GM18867 (cell line): ENCODE measurements around the gene PRR5L.
A peak's percentile ranks its signal among the peaks of the same experiment; 100 is the strongest.

Source experiments
- ATAC-seq: cut with Tn5 transposase; IDR thresholded peaks from one replicate; pipeline ENCODE4 v1.9.1; 2021; ENCODE audit warnings: mild to moderate bottlenecking, moderate library complexity; ENCODE audit not compliant: unreplicated experiment

Gene PRR5L

DNA sequence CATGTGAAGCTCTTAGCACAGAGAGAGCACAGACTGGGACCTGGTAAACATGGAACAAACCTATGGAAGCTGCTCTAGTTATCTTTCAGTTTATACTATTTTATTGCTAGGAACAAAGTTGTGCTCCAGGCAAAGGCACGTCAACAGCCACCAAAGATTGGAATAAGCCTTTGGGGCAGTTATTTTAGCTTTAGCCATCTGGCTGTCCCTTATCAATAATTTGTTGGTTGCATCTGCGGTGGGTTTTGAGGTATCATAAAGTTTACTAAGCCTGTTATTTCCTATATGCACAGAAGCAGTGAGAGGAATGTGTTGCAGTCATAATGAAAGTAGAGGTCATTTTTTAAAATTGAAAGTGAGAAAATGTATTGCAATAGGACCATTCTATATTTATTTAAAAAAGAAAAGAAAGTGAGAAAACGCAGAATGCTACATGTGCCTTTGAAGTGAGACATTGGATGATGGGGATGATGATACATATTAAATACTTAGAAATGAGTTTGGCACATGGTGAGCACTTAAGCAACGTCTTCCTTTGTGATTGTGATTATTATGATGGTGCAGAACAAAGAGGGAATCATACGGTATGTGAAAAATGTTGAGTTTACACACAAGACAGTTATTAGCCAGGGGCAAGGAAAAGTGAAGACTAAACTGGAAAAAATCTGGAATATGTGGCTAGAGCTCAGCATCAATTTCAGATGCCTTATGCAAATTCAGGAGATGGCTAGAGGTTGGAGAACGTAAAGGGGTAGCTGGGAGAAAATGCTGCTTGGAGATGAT lies 58.3 kb downstream of the PRR5L start:
- peak; percentile 90 for ATAC-seq

DNA sequence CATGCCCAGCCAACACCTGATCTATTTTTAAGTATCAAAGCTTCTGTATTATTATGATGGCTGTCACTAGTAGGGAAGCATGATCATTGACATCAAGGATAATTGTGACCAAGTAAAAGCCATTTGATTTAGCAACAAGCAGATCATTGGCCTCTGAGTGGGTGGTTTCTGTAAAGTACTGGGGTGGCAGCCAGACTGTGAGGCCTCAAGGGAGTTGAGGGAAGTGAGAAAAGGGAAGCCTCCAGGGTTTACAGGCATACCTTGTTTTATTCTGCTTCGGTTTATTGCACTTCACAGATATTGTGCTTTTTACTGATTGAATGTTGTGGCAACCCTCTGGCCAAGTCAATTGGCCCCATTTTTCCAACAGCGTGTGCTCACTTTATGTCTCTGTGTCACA lies 60.1 kb downstream of the PRR5L start:
- peak; percentile 55 for ATAC-seq

DNA sequence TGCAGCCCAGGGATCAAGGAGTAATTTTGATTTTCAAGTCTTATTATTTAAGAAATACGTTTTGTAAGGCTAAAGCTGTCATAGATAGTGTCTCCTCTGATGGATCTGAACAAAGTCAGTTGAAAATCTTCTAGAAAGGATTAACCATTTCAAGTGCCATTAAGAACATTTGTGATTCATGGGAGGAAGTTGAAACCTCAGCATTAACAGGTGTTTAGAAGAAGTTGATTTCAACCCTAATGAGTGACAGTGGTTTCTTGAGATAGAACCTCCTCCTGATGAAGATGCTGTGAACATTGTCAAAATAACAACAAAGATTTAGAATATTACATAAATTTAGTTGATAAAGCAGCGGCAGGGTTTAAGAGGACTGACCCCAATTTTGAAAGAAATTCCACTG lies 61.7 kb downstream of the PRR5L start:
- ATAC-seq = no peak

DNA sequence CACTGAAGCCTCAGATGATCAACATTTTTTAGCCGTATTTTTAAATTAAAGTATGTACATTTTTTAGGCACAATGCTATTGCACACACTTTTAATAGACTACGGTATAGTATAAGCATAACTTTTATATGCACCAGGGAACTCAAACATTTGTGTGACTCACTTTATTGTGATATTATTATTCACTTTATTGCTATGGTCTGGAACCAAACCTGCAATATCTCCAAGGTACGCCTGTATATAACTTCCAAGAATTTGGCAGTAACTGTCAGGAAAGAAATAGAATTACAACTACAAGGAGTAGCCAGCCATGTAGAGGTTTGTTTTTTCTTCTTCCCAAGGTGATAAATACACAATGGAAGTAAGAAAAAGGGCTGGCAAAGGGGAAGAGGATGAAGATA lies 62.3 kb downstream of the PRR5L start:
- no peak for ATAC-seq

DNA sequence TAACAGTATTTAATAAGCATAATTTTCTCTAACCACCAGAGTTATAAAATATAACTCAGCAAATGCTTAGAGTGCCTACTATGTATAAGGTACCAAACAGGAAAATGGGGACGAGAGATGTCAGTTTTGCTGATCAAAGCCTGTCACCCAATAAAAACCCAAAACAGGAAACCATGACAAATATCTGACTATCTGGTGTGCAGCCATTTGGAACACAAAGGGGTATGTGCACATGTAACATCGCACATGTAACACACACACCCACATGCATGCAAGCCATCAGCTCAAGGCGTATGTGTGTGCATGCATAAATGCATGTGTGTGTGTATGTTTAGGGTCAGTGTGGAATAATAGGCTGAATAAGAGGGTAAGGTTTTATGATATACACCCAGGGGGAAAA lies 64.2 kb downstream of the PRR5L start:
- no peak for ATAC-seq

DNA sequence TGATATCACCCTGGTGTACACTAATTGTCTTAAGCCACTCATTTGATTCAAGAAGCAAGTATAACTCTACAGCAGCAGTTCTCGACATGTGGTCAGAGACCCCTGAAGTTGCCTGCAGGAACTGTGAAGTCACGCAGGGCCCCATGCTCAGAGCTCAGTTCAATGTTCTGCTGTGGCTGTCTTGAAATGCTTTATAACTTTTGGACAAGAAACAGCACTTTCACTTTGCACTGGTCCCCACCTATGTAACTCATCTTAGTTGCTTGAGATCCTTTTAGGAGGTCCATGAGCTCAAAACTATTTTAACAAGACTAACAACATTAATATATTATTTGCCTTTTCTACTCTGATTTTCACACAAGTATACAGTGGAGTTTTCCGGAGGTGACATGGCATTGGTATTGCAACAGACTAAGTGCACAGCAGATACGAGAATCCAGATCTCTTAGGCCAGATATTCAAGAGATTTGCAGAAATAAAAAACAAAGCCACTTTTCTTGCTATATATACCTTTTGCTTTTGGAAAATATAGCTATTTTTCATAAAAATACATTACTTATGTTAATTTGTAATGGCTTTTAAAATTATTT lies 64.8 kb downstream of the PRR5L start:
- no peak for ATAC-seq

DNA sequence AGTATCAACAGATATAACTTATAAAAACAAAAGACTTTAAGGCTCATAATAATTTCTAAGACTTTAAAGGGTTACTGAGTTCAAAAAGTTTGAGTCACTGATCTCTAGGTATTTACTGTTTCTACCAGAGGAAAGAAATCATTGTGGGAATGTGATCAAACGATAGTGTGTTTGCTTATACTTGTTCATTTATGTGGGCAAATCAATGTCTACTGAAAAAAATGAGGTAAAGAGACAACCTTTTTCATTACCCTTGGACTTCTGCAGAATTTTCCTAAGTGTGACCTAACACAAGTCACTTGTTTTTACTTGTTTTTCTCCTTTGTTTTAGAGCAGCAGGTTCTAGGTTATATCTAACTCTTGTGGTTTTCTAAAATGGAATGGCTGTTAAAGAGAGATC lies 65.4 kb downstream of the PRR5L start:
- no peak for ATAC-seq

DNA sequence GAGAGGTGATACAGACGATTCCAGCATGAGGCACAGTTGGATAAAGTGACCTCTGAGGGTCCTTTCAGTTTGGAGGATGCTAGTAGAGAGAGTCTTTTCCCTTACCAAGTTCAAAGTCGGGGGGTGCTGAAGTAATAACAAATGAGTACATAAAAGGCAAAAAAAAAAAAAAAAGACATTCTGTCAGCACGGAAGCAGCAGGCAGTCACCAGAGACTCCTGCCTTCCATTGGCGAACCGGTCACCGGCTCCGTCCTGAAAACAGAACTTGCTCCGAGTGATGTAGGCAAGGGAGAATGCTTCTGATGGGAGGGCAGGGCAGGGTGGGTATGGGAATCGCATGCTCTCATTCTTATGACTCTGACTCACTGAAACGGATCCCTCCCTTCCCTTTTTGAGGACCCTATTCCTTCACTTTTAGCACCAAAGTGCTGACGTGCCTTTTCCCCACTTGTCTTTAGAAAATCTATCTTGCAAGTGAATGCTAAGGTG lies 65.9 kb downstream of the PRR5L start:
- ATAC-seq = no peak

DNA sequence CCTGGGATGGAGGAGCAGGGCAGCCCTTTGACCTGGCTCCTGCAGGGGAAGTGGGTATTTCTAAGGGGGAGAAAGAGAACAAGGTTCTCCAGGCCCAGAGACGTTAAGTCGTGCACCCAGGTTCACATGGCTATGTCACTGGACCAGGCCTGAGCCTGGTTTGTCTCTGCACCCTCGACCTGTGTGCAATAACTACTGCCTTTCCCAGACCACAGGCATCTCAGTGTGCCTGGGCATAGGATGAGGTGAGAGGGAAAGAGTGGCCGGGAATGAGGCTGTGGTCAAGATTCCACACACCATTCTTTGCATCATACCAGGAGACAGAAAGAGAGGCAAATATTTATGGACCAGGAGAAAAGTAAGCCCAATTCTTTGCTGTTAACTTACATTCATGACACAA lies 66.8 kb downstream of the PRR5L start:
- no peak for ATAC-seq

DNA sequence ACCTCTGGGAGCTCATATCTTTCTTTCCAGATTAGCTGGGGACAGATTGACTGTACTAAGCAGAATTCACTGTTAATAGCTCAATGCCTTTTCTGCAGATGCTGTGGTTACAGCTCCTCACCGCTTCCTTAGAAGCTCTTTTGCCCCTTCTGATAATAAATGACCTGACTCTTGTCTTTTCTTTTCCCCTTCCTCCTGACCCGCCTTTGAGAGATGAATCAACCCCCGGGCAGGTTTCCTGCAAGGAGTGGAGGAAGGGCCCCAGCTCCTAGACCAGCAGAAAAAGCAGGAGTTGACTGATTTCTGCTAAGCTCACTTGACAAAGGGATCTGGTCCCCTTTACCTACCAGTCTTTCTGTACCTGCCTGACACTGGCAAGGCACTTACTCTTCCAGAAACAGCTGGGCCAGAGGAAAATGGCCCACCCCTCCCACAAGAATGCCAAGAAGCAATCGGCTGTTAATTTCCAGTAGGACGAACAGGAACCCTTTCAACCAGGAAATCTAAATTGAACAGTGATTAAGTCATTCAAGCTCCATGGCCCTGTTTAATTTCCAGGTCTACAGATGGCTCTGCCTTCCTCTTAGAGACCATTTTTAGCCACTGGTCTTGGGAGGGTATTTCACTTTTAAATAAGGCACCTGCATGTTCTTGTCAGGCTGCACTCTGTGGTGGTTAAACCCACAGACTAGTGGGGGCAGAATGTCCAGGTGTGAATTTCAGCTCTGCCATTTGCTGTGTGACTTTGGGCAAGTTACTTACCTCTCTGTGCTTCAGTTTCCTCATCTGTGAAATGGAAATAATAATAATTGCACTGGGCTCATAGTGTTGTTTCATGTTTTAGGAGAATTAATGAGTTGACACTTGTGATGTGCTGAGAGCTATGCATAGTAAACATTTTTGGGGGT lies 67.5 kb downstream of the PRR5L start:
- ATAC-seq = no peak

DNA sequence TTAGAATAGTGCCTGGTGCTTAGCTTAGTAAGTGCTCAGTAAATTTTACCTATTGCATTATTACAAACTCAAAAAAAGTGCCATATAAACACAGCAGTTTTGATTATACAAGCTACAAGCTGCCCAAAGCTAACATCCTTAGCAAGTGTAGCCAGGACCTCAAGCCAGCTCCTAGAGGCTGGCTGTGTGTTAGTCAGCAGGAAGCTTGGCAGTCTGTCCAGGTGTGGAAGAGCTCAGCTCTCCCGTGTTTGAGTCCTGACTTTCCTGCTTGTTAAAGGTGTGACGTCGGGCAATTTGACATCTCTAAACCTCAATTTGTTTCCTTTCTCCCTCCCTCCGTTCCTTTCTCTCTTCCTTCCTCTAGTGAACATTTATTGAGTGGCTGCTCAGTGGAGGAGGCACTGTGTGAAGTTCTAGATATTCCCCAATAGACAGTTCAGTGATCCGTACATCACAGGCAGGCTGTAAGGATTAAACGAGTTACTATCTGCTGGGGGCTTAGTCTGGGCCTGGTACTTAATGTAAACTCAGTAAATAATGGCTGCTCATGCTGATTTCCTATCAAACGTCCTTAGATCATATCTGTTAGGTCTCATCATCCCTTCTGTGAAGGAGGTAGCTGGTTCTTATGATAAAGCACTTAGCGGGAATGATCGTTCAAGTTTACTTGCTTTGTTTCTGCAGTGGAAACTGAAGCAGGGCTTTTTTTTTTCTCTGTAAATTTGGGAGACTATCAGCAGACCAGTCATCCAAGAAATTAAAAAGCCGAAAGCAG lies 68.7 kb downstream of the PRR5L start:
- no peak for ATAC-seq

DNA sequence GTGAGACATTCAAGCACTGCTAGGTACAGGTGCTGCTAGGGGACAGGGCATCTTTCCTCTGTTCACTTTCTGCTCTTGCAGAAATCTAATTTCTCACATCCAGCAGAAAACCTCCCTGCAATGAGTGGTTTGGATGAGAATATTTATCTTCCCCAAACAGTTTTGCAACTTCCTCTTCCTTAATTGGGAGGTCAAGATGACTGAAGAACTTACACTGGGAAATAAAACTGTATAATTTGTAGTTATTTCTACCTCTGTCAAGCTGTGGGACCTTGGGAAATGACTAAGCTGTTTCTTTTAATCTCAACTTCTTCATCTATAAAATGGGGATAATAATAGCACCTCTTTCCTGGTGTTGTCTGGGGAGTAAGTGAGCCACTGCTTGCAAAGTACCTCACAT lies 69.8 kb downstream of the PRR5L start:
- ATAC-seq = no peak

DNA sequence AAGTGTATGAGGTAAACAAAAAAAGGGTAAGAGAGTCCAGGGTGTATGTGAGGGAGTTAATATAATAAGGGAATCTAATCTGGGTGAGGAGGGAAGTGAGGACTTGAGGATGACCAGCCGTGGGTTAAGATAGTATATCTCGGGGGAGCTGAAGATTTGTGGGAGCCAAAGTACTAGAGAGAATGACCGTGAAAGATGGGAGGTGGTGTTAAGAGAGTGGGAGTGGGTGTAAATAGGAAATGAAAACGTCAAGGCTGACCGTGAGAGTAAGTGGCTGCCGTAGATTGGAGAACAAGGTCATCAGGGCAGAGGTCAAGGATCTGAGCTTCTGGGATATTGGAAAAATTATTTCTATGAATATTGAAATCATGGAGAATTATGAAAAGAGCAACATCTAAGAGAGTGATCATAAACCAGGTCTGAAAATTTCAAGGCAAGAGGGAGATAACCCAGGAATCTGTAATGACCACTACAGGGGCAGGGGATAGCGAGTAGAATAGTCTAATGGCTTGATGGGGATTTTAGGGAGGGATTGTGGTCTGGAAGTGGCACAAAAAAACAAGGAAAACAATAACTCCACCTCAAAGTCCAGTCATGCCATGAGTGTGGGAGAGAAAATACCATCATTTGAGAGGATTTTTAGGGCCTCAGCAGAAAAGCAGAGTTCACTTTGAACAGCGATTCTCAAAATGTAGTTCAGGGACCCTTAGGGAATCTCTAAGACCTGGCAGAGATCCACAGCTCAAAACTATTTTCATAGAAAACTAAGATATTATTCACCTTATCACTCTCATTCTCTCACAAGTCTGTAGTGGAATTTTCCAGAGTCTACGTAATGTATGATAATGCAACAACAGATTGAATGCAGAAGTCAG lies 72.0 kb downstream of the PRR5L start:
- ATAC-seq = no peak

DNA sequence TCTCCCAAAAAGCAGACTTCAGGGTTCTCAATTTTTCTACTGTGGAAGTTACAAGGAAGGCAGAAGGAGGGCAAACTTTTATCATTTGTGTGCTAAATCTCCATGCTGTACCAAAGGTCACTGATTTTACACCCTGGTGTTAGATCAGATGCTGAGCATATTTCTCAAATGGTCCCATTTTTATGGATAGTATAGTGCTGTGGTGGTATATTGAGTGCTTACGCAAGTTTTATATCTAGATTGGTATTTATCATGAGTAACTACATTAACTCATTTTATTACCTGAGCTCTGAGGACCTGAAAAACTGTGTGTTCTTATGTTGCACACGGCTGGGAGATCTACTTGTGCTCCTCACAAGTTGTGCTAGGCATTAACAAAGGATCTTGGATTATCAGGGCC lies 75.1 kb downstream of the PRR5L start:
- ATAC-seq = no peak

DNA sequence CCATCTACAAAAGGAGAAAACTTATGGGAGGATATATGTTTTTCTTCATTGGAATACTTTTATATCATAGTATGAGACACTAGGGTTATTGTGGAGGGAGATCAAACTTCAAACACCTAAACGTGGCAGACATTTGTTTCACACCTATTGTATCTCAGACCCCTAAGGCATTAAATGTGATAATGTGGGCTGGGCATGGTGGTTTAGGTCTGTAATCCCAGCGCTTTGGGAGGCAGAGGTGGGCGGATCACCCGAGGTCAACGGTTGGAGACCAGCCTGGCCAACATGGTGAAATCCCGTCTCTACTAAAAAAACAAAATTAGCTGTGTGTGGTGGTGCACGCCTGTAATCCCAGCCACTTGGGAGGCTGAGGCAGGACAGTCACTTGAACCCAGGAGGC lies 75.5 kb downstream of the PRR5L start:
- ATAC-seq = no peak

DNA sequence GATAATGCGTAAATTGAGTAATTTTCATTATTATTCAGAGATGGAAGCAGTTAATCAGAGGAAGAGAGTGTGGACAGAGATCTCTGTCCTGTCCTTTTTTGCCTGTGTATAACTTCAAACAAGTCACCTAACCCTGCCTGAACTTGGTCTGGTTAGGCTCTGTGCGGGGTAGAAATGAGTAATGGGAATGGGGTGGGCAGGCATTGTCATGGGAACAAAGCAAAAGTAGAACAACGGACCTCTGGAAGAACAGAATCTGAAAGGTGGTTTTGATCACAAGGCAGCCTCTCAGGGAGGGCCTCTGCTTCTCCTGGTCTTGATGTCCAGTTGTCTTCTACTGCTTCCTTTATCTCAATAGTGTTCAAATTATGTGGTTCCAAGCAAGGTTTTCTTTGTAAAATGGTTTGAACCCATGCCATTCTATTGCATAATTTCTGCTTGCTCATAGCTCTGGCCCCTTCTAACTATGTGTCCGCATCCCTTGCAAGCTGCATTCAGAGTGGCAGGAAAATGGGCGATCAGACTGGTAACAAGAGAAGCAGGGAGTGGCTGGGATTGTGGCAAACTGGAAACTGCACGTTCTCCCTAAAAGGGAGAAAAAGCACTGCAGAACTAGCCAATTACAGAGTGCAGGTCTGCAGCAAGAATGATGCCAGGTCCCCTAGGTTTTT lies 76.1 kb downstream of the PRR5L start:
- no peak for ATAC-seq

DNA sequence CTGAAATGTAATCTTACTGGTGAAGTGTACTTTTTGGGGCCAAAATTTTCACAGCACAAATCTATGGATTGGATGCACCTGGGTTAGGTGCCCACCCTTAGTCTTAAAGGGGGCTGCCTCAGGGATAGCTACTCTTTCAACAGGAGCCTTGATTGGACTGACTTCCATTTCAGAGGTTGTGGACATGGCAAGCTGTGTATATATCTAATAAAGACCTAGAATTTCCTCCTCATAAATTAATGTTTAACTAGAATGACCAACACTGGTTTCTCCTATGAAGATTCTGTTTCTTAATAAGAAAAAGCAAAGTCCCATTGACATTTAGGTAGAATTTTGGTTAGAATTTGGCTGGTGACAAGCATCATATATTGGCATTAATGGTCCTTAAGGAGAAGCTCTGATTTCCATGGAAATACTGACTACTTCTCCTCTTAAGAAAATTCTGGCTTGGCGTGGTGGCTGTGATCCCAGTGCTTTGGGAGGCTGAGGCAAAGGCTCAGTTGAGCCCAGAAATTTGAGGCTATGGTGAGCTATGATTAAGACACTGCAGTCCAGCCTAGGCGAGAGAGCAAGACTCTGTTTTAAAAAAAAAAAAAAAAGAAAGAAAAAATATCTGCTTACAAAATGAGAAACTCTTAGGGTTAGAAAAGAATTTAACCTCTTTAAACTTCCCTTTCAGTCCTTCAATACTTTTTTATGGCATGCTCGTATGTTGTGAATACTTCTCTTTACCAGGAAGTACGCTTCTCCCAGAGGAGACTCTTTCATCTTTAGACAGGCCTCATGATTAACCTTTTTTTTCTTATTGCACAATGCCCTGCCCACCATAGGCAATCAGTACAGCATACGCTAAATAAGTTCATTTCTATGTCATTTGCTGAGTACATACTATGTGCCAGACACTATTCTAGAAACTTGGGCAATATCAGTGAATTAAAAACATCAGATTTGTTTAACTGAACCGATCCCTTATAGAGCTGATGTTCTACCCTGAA lies 77.2 kb downstream of the PRR5L start:
- ATAC-seq = no peak

DNA sequence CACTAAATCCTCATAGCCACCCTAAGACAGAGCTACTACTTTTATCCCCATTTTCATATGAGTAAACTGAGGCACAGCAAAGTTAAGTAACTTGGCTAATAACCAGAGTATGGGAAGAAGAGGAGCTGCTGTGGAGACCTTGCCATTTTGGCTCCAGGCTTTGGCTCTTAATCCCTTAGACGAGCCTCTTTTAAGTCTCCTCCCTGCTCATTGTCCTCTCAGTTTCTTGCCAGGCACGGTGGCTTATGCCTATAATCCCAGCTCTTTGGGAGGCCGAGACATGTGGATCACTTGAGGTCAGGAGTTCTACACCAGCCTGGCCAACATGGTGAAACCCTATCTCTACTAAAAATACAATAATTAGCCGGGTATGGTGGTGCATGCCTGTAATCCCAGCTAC lies 78.6 kb downstream of the PRR5L start:
- no peak for ATAC-seq
